GM13977 (cell line): ENCODE data around the gene TRPC5OS.

Source experiments
- DNase-seq: peaks from one replicate; pipeline ENCODE4 v3.0.0; 2012; ENCODE audit warnings: low spot score
- in situ Hi-C: fragments of 300-500 bp; cut with MboI; formaldehyde crosslinking; loops from one replicate; pipeline ENCODE4 v1.12.0; 2022; ENCODE audit warnings: low sequenced_read_pairs, low pct_unique_long_range_greater_than_20kb, mixed read lengths, inconsistent platforms; ENCODE audit not compliant: unreplicated experiment
- TF ChIP-seq, protein P1 (sequence below): IDR thresholded peaks from 2 replicates; pipeline ENCODE4 v1.5.1; 2012; ENCODE audit warnings: mild to moderate bottlenecking, control low read depth; ENCODE audit not compliant: insufficient read depth; ENCODE audit errors: extremely low read depth, missing control alignments

TRPC5OS gene

DNA sequence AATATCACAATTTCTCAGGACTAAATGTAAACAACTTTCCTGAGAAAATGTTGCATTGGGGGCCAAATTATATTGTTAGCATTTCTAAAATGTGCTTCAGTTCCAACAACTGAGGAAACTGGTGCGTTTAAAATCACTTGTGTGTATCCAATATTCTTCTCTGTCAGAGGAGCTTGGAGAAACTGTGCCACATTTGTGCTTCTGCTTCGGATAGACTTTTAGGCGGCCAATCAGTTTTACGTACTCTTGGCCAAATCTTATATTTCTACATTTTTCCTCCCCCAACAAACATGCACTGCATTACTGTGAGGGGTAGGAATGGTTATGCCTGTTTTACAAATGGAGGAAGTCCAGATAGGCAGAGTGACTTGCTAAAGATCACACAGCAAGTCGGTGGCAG, 27.4 kb upstream of the TRPC5OS start:
- in situ Hi-C loops = no loop called here
- TF ChIP-seq, protein P1, sequence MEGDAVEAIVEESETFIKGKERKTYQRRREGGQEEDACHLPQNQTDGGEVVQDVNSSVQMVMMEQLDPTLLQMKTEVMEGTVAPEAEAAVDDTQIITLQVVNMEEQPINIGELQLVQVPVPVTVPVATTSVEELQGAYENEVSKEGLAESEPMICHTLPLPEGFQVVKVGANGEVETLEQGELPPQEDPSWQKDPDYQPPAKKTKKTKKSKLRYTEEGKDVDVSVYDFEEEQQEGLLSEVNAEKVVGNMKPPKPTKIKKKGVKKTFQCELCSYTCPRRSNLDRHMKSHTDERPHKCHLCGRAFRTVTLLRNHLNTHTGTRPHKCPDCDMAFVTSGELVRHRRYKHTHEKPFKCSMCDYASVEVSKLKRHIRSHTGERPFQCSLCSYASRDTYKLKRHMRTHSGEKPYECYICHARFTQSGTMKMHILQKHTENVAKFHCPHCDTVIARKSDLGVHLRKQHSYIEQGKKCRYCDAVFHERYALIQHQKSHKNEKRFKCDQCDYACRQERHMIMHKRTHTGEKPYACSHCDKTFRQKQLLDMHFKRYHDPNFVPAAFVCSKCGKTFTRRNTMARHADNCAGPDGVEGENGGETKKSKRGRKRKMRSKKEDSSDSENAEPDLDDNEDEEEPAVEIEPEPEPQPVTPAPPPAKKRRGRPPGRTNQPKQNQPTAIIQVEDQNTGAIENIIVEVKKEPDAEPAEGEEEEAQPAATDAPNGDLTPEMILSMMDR = no peak
- no peak for DNase-seq

DNA sequence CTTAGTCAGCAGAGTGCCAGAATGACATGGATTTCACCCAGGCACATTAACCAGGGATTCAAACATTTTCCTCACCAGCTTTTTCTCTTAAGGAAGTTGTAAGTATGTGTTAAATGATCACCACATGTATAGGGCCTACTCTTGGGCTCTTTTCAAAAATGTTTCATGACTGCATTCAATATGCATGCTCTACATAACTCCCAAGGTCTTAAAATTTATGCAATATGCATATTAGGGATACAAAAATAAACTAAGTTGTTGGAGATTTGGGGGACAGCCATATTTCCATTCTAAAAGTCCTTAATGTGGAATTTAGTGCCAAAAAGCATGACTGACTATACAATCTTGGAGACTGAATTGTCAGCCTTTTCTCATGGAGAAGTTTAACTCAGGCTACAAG, 25.0 kb upstream of the TRPC5OS start:
- TF ChIP-seq, protein P1 = no peak
- in situ Hi-C loops = no loop called here
- DNase-seq = no peak

- in situ Hi-C loops = no loop called here
- DNase-seq = no peak
- TF ChIP-seq, protein P1 = no peak
Measured at GRCh38 chrX:111854556-111855490, 21.2 kb upstream of the TRPC5OS start.

GRCh38 chrX:111857534-111858060, 18.4 kb upstream of the TRPC5OS start:
- TF ChIP-seq, protein P1 = no peak
- no peak for DNase-seq
- in situ Hi-C loops = no loop called here

GRCh38 chrX:111861605-111862004, 14.4 kb upstream of the TRPC5OS start:
- TF ChIP-seq, protein P1 = no peak
- no peak for DNase-seq
- in situ Hi-C loops = no loop called here

GRCh38 chrX:111867236-111867635, 8.7 kb upstream of the TRPC5OS start:
- in situ Hi-C loops = no loop called here

More at GRCh38 chrX:111867236-111867635, 8.7 kb upstream of the TRPC5OS start:
- DNase-seq = no peak
- TF ChIP-seq, protein P1 = no peak
